PC-3 (cell line): ENCODE measurements around the gene ACO1. TPM values are rescaled to one million over a fixed set of nuclear protein-coding genes. Genes with fewer than 3 reads are reported as not detected.

Experiments
- ATAC-seq: fragments of 200-7000 bp; cut with Tn5 transposase; 2 replicates; pipeline ENCODE4 v1.9.1; 2020; ENCODE audit warnings: mild to moderate bottlenecking, moderate library complexity
- BruUV-seq: library from RNA; stranded (reverse); fragments of 400-500 nt; replicated peaks from 2 replicates; lab custom pipeline; 2021; lab: Mats Ljungman, UMichigan
- CTCF ChIA-PET: fragments of 300-600 bp; sonication (Branson Sonifier 250); formaldehyde crosslinking; loops from one replicate; lab custom pipeline; 2022; ENCODE audit warnings: antibody characterized with exemption; lab: Charles Lee
- POLR2A ChIA-PET: fragments of 300-600 bp; sonication (Branson Sonifier 250); formaldehyde crosslinking; loops from one replicate; lab custom pipeline; 2022; ENCODE audit warnings: antibody characterized with exemption; ENCODE audit not compliant: unreplicated experiment; lab: Charles Lee
- DNase-seq: peaks from one replicate; pipeline ENCODE4 v3.0.0-alpha.2; 2015
- H2AFZ ChIP-seq: fragments of 300-600 bp; sonication (generic); 2 replicates; pipeline ENCODE4 v1.6.0; 2016; ENCODE audit warnings: antibody characterized with exemption, low read length
- H3F3A ChIP-seq: fragments of 300-600 bp; sonication (generic); one replicate; pipeline ENCODE4 v1.6.0; 2017; ENCODE audit warnings: antibody characterized with exemption, low read length, control low read depth, mild to moderate bottlenecking; ENCODE audit not compliant: unreplicated experiment
- H3K27ac ChIP-seq: fragments of 300-600 bp; sonication (generic); 2 replicates; pipeline ENCODE4 v1.5.1; 2016; ENCODE audit warnings: mild to moderate bottlenecking, low read length
- H3K27me3 ChIP-seq: fragments of 300-600 bp; sonication (generic); 2 replicates; pipeline ENCODE4 v1.6.1; 2016; ENCODE audit warnings: low read length, mixed read lengths
- H3K36me3 ChIP-seq: fragments of 300-600 bp; sonication (generic); 2 replicates; pipeline ENCODE4 v1.6.1; 2016; ENCODE audit warnings: low read depth, mixed run types, low read length, mixed read lengths
- H3K4me1 ChIP-seq: fragments of 300-600 bp; sonication (generic); 2 replicates; pipeline ENCODE4 v1.5.1; 2016; ENCODE audit warnings: low read length; ENCODE audit not compliant: insufficient read depth
- H3K4me2 ChIP-seq: fragments of 300-600 bp; sonication (generic); 2 replicates; pipeline ENCODE4 v1.6.0; 2016; ENCODE audit warnings: low read length
- H3K4me3 ChIP-seq: fragments of 300-600 bp; sonication (generic); 2 replicates; pipeline ENCODE4 v1.5.1; 2016; ENCODE audit warnings: mild to moderate bottlenecking, low read length, mixed read lengths
- H3K79me2 ChIP-seq: fragments of 300-600 bp; sonication (generic); 2 replicates; pipeline ENCODE4 v1.6.1; 2017; ENCODE audit warnings: low read length, mixed read lengths
- H3K9ac ChIP-seq: fragments of 300-600 bp; sonication (generic); 2 replicates; pipeline ENCODE4 v1.6.0; 2016; ENCODE audit warnings: mild to moderate bottlenecking, low read length
- H3K9me2 ChIP-seq: fragments of 300-600 bp; sonication (generic); replicated peaks from 2 replicates; pipeline ENCODE4 v1.6.1; 2016; ENCODE audit warnings: mixed run types, low read length, mixed read lengths
- H3K9me3 ChIP-seq: fragments of 300-600 bp; sonication (generic); 2 replicates; pipeline ENCODE4 v1.6.1; 2016; ENCODE audit warnings: low read length, mixed read lengths
- H4K20me1 ChIP-seq: fragments of 300-600 bp; sonication (generic); 2 replicates; pipeline ENCODE4 v1.6.1; 2016; ENCODE audit warnings: low read length, mixed read lengths
- EZH2 ChIP-seq: fragments of 300-600 bp; sonication (generic); IDR thresholded peaks from one replicate; pipeline ENCODE4 v1.6.1; 2017; ENCODE audit warnings: antibody characterized with exemption, mild to moderate bottlenecking, low read length; ENCODE audit not compliant: unreplicated experiment
- EZH2phosphoT487 ChIP-seq: fragments of 300-600 bp; sonication (generic); IDR thresholded peaks from 2 replicates; pipeline ENCODE4 v1.6.1; 2018; ENCODE audit warnings: mild to moderate bottlenecking, antibody characterized with exemption, low read length, borderline replicate concordance
- intact Hi-C: fragments of 100-400 bp; cut with micrococcal nuclease; formaldehyde crosslinking; loops from 2 replicates; pipeline ENCODE4 v1.9.0; 2023
- total RNA-seq: library from RNA; depleted of rRNA; stranded (reverse); fragments of >200 nt; gene quantifications from 2 replicates; pipeline ENCODE4 v1.2.3, GENCODE V29; 2014
- TF ChIP-seq, protein P1 (sequence below): fragments of 300-600 bp; sonication (generic); conservative IDR thresholded peaks from 2 replicates; pipeline ENCODE4 v1.5.1; 2017; ENCODE audit warnings: antibody characterized with exemption, low read depth, mild to moderate bottlenecking, low read length

The ACO1 gene
- total RNA-seq, 1 experiment from 2014 or later, result 26.0 TPM

DNA sequence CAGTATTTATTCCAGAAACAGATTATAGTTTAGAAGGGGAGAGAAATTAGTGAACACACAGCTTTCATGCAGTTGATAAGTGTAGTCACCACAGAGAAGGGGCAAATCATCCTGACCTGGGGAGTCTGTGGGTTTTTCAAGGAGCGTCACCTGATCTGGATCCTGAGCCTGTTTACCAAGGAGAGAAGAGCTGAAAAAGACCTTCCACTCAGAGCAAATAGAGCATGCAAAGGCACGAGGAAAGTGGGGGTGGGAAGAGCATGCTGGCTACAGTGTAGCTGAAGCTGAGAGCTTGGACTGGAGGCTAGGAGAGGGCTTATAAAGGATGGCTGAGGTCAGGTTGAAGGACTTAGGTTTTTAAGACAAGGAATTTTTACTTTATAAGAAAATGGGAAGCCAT, 30.4 kb downstream of the ACO1 start:
- ChIA-PET POLR2A (no interaction called here), CTCF (no interaction called here)
- no peaks in the 10 kb centered on the region for H3K79me2 ChIP-seq
- no peaks in the 10 kb centered on the region for H4K20me1 ChIP-seq
- no peak overlapping the region for H2AFZ ChIP-seq
- BruUV-seq, result no TSS peak
- no peak overlapping the region for H3K4me3 ChIP-seq
- no peaks in the 10 kb centered on the region for H3K9me2 ChIP-seq
- H3K4me2 ChIP-seq, result no peak overlapping the region
- DNase-seq (no peak), ATAC-seq (no peak)
- H3K27me3 ChIP-seq, result no peaks in the 10 kb centered on the region
- no peaks in the 10 kb centered on the region for H3K4me1 ChIP-seq
- no peaks in the 10 kb centered on the region for H3K9me3 ChIP-seq
- no peaks in the 10 kb centered on the region for H3F3A ChIP-seq
- intact Hi-C loops, result no loop called here
- TF ChIP-seq EZH2phosphoT487 (no peak), EZH2 (no peak)
- TF ChIP-seq, protein P1, sequence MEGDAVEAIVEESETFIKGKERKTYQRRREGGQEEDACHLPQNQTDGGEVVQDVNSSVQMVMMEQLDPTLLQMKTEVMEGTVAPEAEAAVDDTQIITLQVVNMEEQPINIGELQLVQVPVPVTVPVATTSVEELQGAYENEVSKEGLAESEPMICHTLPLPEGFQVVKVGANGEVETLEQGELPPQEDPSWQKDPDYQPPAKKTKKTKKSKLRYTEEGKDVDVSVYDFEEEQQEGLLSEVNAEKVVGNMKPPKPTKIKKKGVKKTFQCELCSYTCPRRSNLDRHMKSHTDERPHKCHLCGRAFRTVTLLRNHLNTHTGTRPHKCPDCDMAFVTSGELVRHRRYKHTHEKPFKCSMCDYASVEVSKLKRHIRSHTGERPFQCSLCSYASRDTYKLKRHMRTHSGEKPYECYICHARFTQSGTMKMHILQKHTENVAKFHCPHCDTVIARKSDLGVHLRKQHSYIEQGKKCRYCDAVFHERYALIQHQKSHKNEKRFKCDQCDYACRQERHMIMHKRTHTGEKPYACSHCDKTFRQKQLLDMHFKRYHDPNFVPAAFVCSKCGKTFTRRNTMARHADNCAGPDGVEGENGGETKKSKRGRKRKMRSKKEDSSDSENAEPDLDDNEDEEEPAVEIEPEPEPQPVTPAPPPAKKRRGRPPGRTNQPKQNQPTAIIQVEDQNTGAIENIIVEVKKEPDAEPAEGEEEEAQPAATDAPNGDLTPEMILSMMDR, result no peak
- H3K36me3 ChIP-seq, result no peaks in the 10 kb centered on the region
- no peak overlapping the region for H3K27ac ChIP-seq
- no peak overlapping the region for H3K9ac ChIP-seq

DNA sequence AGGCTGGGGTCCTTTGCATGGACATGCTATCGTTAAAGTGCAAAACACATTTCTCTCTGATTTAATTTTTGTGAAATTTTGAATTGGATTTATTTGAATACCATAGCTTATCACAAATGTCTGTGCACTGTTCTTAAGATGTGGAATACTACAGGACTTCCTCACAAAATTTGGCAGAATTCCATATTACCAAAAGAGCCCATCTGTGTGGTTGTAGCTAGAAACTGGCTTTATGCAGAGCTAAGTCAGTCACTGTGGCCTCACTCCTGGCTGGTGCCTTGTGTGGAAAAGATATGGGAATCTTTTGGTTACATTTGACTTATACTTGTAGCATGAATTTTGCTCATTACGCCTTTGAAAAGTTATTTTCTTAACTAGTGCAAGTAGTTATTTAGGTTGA, 35.5 kb downstream of the ACO1 start:
- H4K20me1 ChIP-seq, result no peaks in the 10 kb centered on the region
- no peak overlapping the region for H2AFZ ChIP-seq
- no peak overlapping the region for H3K4me2 ChIP-seq
- no peaks in the 10 kb centered on the region for H3K79me2 ChIP-seq
- H3K27me3 ChIP-seq, result no peaks in the 10 kb centered on the region
- ChIA-PET POLR2A (no interaction called here), CTCF (no interaction called here)
- H3K4me1 ChIP-seq, result peaks cover 25% of the 10 kb centered on the region
- ATAC-seq (no peak), DNase-seq (no peak)
- no peak overlapping the region for H3K27ac ChIP-seq
- intact Hi-C loops, result no loop called here
- no peaks in the 10 kb centered on the region for H3K9me3 ChIP-seq
- H3K9me2 ChIP-seq, result no peaks in the 10 kb centered on the region
- TF ChIP-seq, protein P1, result no peak
- no peak for TF ChIP-seq EZH2
- TF ChIP-seq EZH2phosphoT487, result no peak
- peaks cover 6% of the 10 kb centered on the region; the same call in 1 of the 2 replicates for H3K36me3 ChIP-seq
- H3K9ac ChIP-seq, result no peak overlapping the region
- no peak overlapping the region for H3K4me3 ChIP-seq
- H3F3A ChIP-seq, result no peaks in the 10 kb centered on the region
- no TSS peak for BruUV-seq

DNA sequence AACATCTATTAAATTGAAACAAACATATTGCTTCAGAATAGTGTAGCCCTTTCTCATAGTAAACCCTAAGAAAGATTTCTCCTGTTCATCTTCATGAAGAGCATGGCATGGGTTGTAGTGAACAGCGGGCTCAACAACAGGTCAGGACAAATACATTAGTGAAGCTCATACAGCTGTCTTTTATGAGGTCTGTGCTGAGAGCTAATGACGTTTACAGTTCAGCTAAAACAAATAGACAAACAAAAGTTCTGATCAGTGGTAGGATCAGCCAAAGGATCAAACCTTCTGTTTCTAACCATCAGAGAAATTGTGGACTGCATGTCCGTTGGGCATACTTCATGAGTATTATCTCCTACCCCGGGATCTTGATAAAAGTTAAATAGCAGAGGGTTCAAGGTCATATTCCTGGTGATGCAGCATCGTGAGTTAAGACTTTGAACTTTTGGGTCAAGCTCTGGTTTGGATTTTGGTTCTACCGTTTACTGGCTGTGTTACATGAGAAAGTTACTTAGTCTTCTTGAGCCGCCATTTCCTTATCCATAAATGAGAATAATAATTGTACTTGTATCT, 37.9 kb downstream of the ACO1 start:
- no peaks in the 10 kb centered on the region for H3K9me3 ChIP-seq
- no peak for DNase-seq
- no peak overlapping the region for H3K4me2 ChIP-seq
- no peak overlapping the region for H3K27ac ChIP-seq
- CTCF ChIA-PET, result no interaction called here
- no peak for ATAC-seq
- no peaks in the 10 kb centered on the region for H3K27me3 ChIP-seq
- H3K9me2 ChIP-seq, result no peaks in the 10 kb centered on the region
- H3K9ac ChIP-seq, result no peak overlapping the region
- no TSS peak for BruUV-seq
- peaks cover 47% of the 10 kb centered on the region for H3K4me1 ChIP-seq
- intact Hi-C loops, result no loop called here
- H3K36me3 ChIP-seq, result peaks cover 6% of the 10 kb centered on the region; the same call in 1 of the 2 replicates
- POLR2A ChIA-PET, result no interaction called here
- no peaks in the 10 kb centered on the region for H3F3A ChIP-seq
- no peak overlapping the region for H2AFZ ChIP-seq
- H3K79me2 ChIP-seq, result no peaks in the 10 kb centered on the region
- no peaks in the 10 kb centered on the region for H4K20me1 ChIP-seq
- TF ChIP-seq EZH2phosphoT487 (no peak), EZH2 (no peak)
- TF ChIP-seq, protein P1, result no peak
- no peak overlapping the region for H3K4me3 ChIP-seq
